Right lobe of liver (tissue), 4 donors: ENCODE results near the gene SPANXN4.

Experiments
- POLR2A ChIP-seq: fragments of 450-650 bp; IDR thresholded peaks from one replicate; pipeline ENCODE4 v1.6.1; 2017; ENCODE audit warnings: antibody characterized with exemption, mild to moderate bottlenecking
- TF ChIP-seq, protein P1 (sequence below), 4 donors: fragments of 200-600 bp in 3 of 4; fragments of 450-650 bp in 1 of 4; IDR thresholded peaks; one replicate each; pipeline versions ENCODE4 v1.5.1 to v1.8.0; 2016 to 2022; ENCODE audit warnings: antibody characterized with exemption in 4 of 4, mild to moderate bottlenecking in 2 of 4
- donor health status: DM: no; HTN: no; CAD: no.
- donor health status: DM: no; HTN: no; CAD: no.
- donor health status: DM: no; HTN: yes; CAD: no.

- TF ChIP-seq, protein P1, sequence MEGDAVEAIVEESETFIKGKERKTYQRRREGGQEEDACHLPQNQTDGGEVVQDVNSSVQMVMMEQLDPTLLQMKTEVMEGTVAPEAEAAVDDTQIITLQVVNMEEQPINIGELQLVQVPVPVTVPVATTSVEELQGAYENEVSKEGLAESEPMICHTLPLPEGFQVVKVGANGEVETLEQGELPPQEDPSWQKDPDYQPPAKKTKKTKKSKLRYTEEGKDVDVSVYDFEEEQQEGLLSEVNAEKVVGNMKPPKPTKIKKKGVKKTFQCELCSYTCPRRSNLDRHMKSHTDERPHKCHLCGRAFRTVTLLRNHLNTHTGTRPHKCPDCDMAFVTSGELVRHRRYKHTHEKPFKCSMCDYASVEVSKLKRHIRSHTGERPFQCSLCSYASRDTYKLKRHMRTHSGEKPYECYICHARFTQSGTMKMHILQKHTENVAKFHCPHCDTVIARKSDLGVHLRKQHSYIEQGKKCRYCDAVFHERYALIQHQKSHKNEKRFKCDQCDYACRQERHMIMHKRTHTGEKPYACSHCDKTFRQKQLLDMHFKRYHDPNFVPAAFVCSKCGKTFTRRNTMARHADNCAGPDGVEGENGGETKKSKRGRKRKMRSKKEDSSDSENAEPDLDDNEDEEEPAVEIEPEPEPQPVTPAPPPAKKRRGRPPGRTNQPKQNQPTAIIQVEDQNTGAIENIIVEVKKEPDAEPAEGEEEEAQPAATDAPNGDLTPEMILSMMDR (IDR thresholded peaks at IDR 0.05), result no peak
- TF ChIP-seq POLR2A, result no peak
Observed at GRCh38 chrX:143047511-143047910, 21.8 kb downstream of the SPANXN4 start.
